ENCODE results near the gene SULT4A1. TPM values are rescaled to one million over a fixed set of nuclear protein-coding genes. Genes with fewer than 3 reads are reported as not detected.

The SULT4A1 gene
- total and polyA plus RNA-seq, 2 experiments from 2014 or later = 4.7 to 5.2 TPM

GRCh38 chr22:43879901-43880540 is 17.7 kb upstream of the SULT4A1 start (continued):
- no peak for TF ChIP-seq ZNF462 (CRISPR knock-in tag; IDR thresholded peaks at IDR 0.05)
- TF ChIP-seq, protein P1, sequence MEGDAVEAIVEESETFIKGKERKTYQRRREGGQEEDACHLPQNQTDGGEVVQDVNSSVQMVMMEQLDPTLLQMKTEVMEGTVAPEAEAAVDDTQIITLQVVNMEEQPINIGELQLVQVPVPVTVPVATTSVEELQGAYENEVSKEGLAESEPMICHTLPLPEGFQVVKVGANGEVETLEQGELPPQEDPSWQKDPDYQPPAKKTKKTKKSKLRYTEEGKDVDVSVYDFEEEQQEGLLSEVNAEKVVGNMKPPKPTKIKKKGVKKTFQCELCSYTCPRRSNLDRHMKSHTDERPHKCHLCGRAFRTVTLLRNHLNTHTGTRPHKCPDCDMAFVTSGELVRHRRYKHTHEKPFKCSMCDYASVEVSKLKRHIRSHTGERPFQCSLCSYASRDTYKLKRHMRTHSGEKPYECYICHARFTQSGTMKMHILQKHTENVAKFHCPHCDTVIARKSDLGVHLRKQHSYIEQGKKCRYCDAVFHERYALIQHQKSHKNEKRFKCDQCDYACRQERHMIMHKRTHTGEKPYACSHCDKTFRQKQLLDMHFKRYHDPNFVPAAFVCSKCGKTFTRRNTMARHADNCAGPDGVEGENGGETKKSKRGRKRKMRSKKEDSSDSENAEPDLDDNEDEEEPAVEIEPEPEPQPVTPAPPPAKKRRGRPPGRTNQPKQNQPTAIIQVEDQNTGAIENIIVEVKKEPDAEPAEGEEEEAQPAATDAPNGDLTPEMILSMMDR (conservative IDR thresholded peaks at IDR 0.05; ENCODE audit: low read depth in 2 of 2) = no peak
- TF ChIP-seq EZH2phosphoT487 (IDR thresholded peaks at IDR 0.05; ENCODE audit: unreplicated experiment) = no peak
- no peak for TF ChIP-seq STAT1 (IDR thresholded peaks at IDR 0.05; ENCODE audit: unreplicated experiment)
- no peak for TF ChIP-seq REST (IDR thresholded peaks at IDR 0.05; ENCODE audit: unreplicated experiment)
- no peak for TF ChIP-seq NANOG (IDR thresholded peaks at IDR 0.05; ENCODE audit: borderline replicate concordance)
- TF ChIP-seq JUNB (IDR thresholded peaks at IDR 0.05; ENCODE audit: unreplicated experiment) = no peak

Data from GM23338 (cell line).